ENCODE data around the gene ANKRD13B.

ANKRD13B gene

DNA sequence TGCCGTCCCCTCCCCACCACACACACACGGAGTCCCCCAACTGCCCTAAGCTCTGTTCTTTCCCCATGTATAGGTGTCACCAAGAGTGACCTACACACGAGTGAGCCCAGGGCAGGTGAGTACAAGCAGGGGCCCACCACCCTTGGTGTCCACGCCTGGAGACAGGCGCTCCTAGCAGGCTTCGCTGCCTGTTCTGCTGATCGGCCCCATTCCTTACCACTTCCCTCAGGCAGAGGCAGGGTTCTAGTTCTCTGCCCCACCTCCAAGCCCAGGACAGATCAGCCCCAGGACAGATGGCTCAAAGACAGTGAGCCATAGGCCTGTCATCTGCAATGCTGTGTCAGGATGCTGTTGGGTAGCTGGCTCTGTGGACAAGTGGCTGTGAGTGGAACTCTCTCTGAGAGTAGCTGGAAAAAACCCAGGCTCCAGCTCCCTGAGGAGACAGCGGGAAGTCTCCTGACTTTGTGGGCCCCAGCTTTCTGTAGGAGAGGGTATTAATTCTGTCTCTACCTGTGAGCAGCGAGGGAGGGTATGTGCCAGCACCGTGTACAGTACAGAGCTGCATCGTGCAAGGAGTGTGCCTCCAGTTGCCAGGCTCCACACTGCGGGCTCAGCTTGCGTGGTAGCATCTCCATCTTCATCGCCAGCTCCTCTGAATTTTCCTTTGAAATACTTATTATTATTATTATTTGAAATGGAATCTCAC lies 23.5 kb upstream of the ANKRD13B start:
- no peak for DNase-seq

DNA sequence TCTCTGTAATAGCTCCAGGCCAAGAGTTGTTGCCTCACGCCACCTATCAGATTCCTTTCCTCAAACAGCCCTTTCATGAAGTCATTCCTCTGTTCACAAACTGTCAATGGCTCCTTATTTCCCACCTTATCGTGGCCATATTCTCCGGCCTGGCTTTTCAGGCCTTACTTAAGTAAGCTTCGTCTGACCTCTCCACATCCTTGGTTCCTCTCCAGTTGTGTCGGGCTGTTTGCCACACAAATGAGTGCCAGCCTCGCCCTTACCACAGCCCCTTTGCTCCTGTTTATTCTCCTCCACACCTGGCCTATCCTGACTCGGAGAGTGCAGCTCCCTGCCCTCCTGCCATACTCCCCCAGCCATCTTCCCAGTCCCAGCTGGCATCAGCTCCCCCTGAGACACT lies 22.4 kb upstream of the ANKRD13B start:
- no peak for DNase-seq

DNA sequence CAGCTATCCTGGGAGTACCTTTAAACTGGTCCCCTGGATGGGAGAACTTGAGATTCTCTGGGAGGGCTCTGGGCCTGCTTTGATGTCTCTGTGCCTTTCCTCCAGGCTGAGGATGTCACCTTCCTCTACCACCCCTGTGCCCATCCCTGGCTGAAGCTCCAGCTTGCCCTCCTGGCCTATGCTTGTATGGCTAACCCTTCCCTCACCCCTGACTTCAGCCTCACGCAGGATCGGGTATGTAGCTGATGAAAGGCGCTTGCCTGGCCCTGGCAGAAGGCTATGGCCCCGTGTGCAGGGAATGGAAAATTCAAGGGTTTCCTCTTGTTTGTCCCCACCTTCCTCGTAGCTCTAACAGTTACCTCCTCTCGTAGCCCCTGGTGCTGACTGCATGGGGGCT lies 21.4 kb upstream of the ANKRD13B start:
- no peak for DNase-seq

DNA sequence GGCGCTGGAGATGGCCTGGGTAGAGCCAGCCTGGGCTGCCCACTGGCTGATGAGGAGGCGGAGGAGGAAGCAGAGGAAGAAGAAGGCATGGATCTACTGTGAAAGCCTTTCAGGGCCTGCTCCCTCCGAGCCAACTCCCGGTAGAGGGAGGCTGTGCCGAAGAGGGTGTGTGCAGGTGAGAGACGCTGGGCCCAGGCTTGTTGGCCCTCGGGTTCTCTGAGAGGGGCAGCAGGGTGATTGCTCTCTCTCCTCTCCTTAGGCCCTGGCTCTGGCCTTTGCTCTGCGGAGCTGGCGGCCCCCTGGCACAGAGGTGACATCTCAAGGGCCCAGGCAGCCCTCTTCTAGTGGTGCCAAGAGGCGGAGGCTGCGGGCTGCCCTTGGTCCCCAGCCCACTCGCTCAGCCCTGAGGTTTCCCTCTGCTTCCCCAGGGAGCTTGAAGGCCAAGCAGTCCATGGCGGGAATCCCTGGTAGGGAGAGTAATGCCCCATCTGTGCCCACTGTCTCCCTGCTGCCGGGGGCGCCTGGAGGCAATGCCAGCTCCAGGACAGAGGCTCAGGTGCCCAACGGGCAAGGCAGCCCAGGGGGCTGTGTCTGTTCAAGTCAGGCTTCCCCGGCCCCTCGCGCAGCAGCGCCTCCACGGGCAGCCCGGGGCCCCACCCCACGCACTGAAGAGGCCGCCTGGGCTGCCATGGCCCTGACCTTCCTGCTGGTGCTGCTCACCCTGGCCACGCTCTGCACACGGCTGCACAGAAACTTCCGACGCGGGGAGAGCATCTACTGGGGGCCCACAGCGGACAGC lies 20.9 kb upstream of the ANKRD13B start:
- DNase-seq, result no peak

DNA sequence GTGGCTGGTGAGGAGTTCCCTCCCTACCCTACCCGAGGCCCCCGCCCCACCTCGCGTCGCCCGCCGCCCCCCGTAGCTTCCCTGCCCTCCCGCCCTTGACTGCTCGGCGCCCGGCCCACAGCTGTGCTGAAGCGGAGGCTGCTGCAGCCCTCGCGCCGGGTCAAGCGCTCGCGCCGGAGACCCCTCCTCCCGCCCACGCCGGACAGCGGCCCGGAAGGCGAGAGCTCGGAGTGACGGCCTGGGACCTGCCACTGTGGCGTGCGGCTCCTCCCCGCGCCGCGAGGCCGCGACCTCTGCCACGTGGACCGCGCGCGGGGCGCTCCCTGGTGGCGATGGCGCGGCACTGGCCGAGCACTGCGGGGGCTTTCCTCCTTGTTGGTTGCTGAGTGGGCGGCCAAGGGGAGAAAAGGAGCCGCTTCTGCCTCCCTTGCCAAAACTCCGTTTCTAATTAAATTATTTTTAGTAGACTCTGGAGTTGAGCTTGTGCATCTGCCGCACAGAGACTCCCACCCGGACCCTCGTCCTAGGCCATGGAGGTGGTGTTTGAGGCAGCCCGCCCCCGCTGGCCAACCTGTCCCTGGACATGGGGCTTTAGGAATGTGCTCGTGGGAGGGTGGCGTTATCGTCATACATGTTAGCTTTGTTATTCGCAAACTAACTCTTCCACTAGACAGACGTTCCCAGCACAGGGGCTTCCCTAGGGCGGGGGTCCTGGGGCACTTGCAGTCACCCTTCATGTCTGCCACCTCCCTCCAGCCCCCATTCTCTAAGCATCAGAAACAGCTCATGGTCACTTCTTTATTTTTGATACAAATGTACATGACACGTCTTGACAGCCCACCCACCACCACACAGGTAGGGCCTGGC lies 20.0 kb upstream of the ANKRD13B start:
- DNase-seq, result peak; percentile 55 to 71

DNA sequence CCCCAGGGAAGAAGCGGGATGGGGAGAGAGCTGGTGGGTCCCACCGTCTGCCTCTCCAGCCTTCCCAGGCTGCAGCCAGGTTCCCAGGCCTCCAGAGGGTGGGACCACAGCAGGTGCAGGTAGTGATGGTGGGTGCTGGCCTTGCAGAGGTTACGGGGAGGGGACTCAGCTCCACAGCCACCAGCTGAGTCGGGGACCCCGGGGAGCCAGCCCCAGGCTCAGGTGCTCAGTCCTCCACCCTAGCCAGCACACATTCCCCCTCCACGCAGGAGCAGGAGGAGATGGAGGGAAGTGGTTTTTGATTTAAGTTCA lies 19.4 kb upstream of the ANKRD13B start:
- no peak for DNase-seq

DNA sequence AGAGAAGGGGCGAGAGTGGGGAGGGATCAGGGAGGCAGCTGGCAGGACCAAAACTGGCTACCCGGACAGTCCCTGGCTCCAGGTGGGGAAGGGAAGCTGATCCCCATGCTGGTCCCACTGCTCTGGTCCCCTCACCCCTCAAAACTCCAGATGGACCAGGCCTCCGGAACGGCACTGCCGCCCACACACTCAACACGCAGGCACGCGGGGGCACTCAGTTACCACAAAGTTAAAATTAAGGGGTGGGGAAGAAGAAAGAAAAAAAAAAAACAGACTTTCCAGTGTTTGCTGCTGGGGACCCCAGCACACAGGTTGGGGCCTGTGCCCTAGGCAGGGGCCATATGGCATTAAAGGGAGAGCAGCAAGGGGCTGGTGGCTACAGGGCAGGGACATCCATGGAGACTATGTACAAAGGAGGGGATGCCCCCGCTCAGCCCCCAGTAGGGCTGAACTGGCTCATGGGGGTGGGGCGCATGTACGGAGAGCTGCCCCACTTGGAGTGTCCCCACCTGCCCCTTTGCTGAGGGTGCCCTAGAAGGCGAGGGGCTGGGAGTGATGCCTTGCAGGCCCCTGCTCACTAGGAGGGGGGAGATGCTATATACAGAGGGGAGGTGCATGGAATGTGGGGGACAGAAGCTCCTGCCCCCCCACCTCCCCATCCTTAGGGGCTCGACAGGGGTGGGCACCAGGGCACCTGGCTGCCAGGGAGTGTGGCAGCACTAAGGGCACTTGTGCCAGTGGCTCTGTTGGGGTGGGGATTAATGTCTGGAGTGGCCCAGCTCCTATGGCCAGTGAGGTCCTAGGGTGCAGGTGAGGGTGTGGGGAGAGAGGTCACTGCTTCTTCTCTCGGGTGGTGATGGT lies 18.8 kb upstream of the ANKRD13B start:
- DNase-seq, result no peak

DNA sequence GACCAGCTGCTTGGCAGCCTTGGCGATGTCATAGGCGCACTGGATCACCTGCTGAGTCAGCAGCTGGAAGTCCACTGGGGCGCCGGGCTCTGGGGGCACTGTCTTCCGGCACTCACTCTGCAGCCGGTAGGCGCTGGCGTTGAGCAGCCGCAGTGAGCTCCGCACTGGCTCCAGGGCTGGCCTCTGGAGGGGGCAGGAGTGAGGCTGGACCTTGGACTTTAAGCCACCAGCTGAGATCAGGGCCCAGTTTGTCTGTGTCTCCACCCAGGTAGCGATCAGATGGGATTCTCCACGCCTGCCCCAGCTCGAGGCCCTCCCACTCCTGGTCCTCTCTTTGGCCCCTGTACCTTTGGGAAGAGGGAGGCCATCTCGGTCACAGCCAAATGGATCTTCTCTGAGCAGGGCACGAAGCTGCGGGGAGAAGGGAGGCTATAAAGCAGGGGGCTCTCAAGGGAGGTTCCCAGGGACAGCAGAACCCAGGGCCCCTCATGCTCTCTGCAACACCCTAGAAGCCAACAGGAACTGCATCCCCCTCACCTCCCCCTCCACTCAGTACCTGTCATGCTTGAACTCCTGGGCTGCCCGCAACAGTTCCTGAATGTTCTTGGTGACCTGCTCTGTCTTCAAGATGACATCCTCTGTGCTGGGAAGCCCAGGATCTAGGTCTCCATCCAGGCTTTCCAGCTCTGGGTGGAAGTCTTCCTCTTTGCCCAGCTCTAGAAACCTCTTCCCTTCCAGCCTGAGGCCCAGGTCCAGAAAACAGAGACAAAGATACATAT lies 18.0 kb upstream of the ANKRD13B start:
- DNase-seq, result no peak

DNA sequence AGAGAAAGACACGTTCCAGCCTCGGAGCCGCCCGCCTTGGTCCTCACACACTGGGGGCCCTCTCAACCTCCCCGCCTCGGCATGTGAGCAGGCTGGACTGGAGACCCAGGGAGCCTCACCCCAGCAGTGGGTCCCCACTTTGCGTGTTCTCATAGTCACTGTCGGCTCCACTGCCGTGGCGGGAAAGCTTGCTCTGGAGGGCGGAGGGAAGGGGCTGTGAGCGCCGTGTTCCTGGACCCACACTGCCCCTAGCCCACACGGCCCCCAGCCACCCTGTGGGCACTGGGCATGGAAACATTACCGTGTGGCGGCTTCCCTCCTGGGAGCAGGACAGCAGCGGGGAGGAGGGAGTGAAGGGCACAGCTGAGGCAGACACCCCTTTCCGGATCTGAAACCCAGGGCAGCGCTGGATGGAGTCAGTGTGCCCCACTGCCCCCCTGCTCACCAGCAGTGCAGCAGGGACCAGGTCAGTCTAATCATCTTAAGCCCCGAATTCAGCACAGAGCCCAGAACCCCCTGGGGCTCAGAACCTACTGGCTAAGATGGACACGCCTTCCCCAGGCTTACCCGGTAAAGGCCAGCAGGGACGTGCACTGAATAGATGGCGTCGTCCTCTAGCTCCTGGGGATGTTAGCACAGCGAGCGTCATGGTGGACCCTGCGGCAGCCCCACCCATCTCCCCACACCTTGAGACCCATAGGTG lies 17.3 kb upstream of the ANKRD13B start:
- no peak for DNase-seq

DNA sequence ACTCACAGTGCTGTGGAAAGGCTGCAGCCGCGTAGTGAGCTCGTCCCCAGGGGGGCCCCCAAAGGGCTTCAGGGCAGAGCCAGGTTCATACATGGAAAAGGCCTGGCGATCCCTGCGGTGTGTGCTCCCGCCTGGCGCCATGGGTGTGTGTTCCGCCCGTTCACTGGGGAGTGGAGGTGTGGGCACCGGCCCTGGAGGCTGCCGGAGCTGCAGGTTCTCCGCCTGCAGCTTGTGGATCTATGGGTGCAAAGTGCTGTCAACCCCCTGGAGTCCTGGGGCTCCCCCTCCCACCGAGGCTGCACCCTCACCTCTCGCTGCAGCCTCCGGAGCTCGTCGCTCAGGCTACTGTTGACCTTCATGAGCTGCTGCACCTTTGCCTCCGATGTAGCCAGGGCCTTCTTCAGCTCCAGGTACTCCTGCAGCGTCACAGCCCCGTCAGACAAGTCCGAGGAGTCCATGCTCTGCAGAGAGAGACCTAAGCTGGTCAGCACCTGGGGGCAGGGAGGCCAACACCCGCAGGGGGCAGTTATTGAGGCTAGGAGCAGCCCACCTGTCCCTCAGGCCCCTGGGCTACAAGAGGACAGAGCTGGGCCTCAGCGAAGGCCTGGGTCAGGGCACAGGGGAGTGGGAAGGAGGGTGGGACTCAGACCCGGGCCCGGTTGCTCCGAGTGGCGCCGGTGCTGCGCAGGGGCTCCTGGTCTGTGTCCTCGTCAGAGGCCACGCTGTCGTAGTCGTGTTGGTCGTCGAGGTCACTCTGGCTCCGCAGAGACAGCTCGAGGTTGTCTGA lies 16.5 kb upstream of the ANKRD13B start:
- DNase-seq, result no peak

DNA sequence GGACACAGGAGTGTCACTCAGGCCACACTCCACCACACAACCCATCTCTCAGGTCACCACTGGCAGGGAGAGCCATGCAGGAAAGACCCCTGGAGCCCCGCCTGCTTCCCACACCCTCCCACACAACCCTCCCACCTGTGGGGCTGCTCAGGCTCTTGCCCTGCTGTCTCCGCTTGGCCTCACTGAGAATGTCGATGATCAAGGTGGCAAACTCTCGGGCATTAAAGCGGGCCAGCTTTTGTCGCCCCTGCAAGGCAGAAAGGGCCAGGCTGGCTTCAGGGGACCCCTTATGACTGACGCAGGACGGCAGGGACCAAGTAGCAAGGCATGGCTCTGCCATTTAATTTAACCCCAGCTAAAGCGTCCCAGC lies 15.9 kb upstream of the ANKRD13B start:
- no peak for DNase-seq

DNA sequence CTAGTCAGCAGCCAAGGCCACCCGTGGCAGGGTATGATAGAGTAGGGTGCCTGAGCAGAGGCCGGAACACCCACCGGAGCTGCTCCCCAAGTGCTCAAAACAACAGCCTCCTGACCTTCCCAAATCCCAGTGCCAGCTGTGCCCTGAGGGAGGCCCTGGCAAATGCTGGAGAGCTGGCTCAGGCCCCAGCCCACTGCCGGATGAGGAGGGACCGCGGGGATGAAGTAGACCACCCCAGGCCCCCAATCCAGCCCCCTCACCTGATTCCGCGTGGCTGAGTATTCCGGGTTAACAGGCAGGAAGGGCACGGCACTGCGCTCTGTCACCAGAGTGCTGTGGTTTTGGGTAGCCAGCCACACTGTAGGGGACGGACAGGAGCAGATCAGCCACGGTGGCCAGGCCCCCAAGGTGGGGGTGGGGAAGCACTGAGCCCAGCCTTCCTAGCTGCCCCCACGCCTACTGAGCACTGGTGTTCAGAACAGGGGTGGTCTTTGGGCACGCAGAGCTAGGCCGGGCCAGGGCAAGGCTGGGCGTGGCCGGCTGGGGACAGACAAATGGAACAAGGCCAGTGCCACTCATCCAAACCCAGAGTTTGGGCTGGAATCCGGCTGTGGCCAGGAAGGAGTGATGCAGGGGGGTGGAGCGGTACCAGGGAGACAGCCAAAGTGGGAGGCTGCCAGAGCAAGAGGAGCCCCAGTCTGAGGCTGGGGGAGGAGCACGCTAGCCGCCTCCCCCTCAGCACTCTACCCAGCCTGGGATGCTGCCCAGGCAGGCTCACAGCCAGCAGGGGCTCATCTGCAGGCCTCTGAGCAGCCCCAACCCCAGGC lies 15.3 kb upstream of the ANKRD13B start:
- no peak for DNase-seq

DNA sequence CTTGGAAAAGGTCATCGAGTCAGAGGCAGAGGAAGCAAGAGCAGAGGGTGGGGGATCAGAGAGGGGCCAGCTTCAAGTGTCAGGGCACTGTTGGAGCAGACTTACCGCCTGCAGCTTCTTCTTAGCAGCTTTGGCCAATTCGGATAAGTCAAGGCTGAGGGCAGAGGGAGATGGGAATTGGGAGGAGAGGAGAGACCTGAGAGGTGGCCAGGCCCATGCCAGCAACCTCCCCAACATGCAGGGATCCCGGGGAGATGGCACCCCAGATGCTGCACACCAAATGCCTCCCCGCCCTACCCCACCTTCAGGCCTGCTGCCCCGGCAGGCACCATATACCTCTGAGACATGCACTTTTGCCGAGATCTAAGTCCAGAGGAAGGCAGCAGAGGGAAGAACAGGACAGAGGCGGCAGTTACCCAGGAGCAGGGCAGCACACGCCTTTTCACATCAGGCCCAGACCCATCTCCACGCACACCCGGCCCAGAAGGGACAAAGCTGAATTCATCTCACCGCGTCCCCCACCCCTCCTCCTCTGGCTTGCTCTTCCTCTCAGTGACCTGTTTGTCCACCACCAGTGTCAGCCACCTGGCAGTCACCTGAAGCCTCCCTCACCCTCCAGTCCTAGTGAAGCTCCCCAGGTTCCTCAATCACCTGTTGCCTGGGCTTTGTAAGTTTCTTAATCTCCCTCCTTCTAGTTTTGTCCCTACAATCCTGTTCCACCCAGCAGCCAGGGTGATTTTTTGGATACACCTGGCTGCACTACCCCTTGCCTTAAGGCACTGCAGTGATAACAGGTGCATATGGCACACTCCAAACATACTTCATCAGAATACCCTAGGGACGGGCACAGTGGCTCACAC lies 14.1 kb upstream of the ANKRD13B start:
- DNase-seq, result no peak

DNA sequence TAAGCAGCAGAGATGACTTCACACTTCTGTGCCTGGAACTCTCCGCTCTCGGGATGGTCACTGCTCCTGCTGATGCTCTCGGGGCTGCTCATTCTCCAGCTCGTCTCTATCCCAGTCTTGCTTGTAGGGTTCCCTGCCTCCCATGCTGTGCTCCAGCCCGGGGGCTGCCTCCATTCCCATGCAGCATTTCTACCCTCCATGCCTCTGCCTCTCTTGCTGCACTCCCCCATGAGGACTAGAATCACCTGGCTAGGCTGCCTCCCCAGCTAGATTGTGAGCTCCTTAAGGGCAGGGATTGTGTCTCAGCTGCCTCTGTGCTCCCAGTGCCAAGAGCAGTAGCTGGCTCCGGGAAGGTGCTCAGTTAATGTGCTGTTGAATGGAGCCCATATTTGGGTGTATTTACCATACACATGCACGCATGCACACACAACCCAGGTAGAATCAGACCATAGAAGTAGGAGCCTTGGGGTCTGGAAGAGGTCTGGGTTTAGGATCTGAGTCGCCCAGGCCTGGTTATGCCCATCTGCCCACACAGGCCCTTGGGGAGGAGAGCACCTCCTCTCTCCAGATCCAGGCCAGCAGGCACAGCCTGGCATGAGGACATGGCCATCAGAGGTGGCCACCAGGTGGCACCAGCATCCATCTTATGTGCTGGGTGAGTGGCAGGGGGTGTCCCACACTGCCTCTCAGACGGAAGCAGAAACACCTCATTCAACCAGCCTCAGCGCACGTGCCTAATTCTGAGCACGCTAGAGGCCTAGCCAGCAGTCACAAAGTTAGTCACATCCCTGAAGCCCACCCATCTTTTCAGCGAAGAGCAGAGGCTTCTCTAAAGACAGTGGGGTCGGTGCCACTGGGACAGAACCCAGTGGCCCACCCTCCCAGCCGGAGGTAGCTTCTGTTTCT lies 12.8 kb upstream of the ANKRD13B start:
- DNase-seq, result peak; percentile 91 to 92

DNA sequence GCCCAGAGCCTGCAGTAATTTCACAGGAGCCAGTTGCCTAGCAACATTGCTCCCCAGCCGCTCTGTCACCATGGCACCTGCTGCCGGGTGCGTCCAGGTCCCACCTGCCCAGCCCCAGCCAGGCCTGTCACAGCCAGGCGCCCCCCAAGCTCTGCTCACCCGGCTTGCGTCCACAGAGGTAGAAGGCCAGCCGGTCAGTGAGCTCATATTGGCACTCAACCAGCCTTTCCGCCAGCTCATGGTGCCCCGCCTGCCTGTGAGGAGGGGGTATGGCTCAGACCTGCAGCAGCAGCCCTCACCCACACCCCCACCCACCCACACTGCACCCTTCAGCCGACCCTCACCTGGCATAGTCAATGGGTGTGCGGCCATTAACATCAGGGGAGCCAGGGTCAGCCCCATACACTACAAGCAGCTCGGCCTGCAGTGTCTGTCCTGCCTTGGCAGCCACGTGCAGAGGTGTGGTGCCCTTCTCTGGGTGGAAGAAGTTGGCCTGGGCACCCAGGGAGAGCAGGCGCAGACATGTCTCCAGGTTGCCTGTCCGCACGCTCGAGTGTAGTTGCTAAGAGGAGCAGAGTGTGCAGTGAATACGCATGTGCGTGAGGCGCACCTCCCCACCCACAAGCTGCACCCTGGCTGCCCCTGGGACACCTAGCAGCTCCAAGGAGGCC lies 11.2 kb upstream of the ANKRD13B start:
- DNase-seq, result no peak

DNA sequence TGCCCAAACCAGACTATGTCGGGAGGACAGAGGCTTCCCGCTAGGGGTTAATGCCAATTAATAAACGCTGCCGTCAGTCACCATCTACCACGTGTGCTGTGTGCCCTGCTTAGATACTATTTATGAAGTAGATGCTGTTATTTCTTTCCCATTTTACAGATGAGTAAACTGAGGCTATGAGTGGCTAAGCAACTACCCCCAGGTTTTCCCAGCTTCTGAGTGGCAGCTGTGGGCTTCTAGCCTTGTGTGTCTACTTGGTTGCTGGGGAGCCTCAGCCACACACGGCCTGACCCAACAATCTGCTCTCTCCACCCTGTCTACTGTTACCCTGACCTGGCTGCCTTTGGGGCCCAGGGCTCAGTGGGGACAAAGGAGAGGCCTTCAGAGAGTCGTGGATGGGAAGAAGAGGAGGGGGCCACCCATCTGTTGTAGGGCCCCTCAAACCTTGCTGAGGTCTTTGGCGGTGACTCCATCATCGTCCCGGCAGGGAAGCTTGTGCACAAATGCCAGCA lies 10.6 kb upstream of the ANKRD13B start:
- DNase-seq, result no peak

DNA sequence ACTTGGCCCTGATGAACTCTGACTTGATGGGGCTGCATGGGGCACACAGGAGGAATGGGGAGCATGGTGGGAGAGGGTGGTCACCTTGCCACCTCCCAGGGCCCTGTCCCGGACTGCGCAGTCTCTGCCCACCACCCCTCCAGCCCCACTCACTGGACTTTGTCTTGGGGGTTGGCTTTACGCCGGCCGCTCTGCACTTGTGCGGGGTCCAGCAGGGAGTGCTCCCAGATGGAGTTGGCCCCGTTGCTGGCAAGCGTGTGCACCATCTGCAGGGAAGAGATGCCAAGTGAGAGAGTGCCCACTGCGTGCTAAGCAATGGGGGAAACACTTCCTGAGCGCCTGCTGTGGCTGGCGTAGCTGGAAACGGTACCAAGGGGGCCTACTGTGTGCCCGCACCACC lies 10.2 kb upstream of the ANKRD13B start:
- no peak for DNase-seq

All from stimulated activated CD4-positive, alpha-beta T cell treated with anti-CD3 and anti-CD28 coated beads, Interleukin-2, amount 100 ng/mL, for 24 hours (primary cell).